Right renal cortex interstitium (tissue), 3 donors: Measurements from ENCODE around the gene ENAH. TPM values are rescaled to one million over a fixed set of nuclear protein-coding genes. Genes with fewer than 3 reads are reported as not detected.
"Not testable (repeated sequence)": the region's sequence is repeated elsewhere in the genome, so short reads cannot be mapped to it uniquely, and the experiment has no call there.

ENCODE experiments used
- DNase-seq, 3 donors: peaks; one replicate each; pipeline ENCODE4 v3.0.0-alpha.2; 2013; ENCODE audit warnings: low read depth in 3 of 3, low spot score in 2 of 3
- polyA plus RNA-seq, 3 donors: library from polyadenylated mRNA; unstranded; fragments of 120-200 nt; gene quantifications; one replicate each; pipeline ENCODE4 v1.2.1, GENCODE V29; 2013; ENCODE audit not compliant: insufficient read length in 3 of 3

ENAH gene
- polyA plus RNA-seq, 3 donors: 113 to 128 (median 116) TPM

DNA sequence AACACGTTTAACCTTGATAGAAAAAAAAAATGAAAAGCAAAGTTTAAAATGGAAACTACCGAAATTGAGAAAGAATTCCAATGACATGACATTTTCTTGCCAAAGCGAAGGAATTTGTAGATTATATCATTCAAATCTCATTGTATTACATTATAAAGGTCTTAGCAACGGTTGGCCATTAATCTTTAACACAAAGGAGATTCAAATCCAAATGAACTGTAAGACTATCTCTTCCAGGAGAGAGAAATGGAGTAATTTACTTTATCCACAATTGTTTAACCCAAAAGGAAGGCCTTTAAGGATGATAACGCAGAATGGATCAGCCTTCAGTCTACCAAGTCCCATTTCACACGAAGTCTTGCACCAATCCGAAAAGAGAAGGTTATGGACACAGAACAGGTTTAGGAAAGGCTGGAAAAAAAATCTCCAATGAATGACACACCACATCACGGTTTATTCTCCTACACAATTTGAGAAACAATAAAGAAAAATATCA is 1.5 kb downstream of the ENAH start:
- DNase-seq: peak in 1 of 3 donors; percentile 27

DNA sequence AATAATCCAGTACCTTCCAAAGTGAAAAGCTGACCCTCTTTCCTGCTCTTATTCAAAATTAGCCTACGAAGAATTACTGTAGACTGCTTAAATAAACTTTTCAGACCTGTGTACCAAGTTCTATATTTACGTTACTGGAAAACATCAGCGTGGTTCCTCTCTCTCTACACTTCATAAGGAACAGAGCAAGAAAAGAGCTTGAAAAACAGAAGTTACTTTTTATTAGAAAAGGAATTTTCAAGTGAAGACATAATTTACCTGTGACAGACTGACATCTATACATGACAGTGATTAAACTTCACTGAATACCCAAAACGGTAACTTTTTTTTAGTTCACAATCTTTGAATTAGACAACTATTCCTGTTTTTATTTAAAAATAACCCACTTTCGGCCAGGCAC is 2.7 kb downstream of the ENAH start:
- no peak for DNase-seq

DNA sequence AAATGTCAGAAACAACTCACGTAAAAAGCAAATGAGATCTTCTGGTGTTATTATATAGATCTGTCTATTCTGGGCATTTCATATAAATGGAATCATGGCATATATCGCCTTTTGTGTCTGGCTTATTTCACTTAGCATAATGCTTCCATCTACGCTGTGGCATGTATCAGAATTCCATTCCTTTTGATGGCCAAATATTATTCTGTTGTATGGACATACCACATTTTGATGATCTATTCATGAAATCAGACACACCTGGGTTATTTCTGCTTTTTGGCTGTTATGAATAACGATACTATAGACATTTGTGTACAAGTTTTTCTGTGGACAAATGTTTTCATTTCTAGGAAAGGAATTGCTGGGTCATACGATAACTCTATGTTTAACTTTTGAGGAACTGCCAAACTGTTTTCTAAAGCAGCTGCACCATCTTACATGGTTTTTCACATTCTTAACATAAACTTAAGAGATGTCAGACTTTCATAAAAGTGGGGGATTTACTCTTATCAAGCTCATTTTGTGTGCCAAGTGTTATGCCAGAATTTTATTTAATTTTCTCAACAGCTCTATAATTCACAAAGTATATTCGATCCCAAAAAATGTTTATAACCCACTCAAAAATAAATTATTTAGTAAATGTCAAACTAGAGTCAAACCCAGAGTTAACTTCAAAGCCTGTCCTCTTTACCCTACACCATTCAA is 7.6 kb downstream of the ENAH start:
- no peak for DNase-seq

DNA sequence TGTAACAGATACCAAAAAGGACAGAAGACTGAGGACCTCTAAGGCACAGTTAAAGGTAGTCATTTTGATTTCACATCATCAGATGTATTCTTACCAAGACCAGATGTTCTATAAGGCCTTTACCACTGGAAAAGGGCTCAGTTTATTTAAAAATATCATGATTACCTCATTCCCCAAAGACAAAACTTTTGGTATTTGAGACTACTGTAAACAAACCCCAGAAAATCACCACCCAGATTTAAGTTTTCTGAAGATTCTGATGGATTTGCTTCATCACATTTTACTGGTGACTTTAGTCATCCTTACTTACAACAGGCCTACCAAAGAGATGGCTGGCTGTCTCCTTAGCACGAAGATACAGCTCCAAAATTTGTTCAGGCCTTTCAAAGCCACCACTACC is 8.3 kb downstream of the ENAH start:
- no peak for DNase-seq

DNA sequence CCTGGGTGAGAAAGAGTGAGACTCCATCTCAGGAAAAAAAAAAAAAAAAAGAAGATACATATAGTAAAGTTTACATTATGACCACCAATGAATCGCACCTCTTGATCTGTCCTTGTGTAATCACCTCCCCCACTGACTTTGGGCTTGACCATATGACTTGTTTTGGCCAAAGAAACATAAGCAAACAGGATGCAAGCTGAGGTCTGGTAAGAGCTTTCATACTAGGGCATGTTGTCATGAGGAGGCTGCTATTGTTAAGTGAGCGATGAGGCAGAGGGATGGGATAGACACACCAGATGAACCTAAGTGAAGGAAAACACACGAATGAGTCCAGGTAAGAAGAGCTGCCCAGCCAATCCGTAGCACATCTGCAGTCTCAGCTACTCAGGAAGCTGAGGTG is 10.7 kb downstream of the ENAH start:
- no peak for DNase-seq

DNA sequence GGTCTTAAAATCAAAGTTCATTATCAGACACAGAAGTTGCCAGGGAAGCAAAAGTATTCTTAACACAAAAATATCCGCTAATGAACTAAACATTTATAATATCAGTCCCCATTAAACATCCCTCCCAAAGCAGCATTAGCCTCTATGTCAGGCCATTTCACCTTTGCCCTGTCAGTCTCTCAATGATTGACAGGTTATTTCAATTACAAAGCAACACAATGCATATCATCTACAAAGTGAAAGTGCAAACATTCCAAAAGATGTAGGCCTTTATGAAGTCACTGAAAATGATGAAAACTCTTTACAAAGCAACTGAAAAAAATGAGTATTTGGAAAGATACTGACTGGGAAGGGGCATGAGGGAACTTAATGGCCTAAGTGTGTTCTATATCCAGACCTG is 14.1 kb downstream of the ENAH start:
- no peak for DNase-seq

DNA sequence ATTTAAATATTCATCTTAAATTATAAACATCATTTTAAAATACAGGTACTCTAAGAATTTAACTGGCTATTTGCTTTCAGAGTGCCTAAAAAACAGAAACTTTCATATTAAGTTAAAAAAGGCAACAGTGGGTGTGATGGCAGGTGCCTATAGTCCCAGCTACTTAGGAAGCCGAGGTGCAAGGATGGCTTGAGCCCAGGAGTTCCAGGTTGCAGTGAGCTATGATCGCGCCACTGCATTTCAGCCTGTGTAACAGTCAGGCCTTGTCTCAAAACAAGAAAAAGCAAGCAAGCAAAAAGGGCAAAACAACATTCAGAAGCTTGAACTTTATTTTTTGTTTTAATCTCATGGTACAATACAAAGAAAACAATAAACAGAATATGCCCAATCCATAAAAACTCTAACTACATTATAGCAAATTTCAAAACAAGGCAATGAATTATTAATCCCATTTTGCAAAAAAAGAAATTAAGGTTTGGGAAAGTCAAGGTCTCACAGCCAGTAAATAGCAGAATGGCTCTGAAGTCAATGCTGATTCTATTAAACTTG is 15.2 kb downstream of the ENAH start:
- DNase-seq: no peak

DNA sequence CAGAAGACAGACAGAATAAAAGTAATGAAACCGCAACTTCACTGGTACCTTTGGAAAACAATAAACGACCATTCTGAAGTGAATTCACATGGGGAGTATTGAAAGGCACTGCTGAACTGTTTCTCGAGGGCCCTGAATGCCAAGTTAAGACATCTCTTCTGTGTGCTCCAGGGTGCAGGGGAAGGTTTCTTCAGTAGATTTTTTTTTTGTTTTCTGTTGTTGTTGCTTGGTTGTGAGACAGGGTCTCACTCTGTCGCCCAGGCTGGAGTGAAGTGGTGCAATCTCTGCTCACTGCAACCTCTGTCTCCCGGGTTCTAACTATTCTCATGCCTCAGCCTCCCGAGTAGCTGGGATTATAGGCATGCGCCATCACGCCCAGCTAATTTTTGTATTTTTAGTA is 15.9 kb downstream of the ENAH start:
- not testable (repeated sequence) for DNase-seq

DNA sequence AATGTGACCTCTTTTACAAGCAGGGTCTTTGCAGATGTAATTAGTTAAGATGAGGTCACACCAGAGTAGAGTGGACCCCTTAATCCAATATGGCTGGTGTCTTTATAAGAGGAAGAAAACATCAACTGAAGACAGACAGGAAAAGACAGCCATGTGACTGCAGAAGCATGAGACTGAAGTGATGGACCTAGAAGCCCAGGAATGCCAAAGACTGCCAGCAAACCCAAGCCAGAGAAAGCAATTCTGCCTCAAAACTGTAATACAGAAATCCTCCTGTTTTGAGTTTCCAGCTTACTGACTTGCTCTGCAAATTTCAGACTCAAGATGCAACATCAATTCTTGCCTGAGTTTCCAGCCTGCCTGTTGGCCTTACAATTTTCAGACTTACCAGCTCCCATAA is 17.3 kb downstream of the ENAH start:
- DNase-seq: no peak

DNA sequence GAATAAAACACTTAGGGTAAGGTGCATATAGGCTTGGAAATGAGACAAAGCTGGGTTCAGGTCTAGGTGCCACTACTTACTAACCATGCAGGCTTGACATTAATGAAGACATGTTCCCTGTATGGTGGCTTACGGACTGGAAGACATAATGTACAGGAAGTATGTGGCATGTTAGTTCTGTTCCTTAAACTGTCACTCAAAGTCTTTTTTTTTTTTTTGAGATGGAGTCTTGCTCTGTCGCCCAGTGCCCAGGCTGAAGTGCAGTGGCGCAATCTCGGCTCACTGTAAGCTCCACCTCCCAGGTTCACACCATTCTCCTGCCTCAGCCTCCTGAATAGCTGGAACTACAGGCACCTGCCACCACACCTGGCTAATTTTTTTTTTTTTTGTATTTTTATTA is 20.1 kb downstream of the ENAH start:
- DNase-seq: not testable (repeated sequence)

DNA sequence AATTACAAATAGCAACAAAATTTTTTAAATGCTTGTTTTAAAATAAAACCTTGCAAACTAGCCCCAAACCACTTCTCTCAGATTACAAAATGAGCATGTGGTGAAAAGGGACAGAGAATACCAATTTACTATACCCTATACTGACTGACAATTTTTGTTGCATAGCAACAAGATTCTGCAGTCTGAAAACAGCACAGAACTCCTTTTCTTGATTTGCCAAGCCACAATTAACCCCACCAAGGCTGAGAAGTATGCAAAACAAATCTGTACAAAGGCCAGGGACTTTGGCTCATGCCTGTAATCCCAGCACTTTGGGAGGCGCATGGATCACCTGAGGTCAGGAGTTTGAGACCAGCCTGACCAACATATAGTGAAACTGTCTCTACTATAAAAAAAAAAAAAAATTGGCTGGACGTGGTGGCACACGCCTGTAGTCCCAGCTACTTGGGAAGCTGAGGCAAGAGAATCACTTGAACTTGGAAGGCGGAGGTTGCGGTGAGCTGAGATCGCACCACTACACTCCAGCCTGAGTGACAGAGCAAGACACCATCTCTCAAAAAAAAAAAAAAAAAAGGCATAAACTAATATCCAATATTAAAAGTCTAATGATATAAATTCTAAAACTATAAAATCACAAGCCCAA is 21.8 kb downstream of the ENAH start:
- DNase-seq: no peak

DNA sequence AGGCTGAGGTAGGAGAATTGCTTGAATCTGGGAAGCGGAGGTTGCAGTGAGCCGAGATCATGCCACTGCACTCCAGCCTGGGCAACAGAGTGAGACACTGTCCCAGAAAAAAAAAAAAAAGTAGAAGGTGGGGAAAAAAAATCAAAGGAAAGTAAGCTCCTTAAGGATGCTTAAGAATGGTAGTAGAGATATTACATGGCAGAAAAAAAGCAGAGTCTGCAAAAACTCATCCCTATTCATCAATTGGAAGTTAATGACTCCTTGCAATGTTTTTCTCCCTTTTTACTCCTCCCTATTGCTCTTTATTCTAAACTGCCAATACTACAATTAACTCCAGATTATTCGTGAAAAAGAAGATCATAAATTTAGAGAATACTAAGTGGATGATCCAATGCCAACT is 23.4 kb downstream of the ENAH start:
- DNase-seq: no peak

DNA sequence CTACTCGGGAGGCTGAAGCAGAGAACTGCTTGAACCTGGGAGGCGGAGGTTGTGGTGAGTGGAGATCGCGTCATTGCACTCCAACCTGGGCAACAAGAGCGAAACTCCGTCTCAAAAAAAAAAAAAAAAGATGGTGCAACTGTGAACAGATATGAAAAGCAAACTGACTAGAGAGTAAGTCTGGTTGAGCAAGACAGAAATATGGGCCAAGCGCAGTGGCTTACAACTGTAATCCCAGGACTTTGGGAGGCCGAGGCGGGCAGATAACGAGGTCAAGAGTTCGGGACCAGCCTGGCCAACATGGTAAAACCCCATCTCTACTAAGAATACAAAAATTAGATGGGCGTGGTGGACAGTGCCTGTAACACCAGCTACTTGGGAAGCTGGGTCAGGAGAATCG is 24.1 kb downstream of the ENAH start:
- DNase-seq: not testable (repeated sequence)

DNA sequence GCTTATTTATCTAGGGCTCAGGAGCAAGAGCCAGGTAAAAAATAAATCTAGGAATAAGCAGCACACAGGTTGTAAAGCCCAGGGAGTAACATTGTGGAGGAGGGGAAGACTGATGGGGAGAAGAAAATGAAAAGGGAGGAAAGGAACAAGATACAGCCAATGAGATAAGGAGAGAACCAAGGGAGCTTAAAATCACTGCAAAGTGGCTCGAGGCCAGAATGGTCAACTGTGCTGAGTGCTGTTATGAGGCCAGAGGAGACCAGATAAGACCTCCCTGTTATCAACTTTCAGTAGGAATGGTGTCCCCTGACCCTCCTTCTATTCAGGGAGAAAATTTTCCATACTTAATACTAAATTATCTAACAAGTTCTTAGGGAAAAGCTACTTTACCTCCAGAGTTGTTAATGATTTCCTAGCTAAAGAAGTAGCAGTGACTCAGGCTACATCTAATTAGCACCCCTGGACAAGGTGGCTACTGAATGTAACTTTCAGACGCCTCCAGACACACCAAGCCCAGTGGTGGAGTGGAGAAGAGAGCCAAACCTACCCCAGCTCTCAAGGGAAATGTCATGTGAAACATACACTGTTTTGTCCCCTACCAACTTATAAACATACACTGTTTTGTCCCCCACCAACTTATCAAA is 25.5 kb downstream of the ENAH start:
- DNase-seq: no peak

DNA sequence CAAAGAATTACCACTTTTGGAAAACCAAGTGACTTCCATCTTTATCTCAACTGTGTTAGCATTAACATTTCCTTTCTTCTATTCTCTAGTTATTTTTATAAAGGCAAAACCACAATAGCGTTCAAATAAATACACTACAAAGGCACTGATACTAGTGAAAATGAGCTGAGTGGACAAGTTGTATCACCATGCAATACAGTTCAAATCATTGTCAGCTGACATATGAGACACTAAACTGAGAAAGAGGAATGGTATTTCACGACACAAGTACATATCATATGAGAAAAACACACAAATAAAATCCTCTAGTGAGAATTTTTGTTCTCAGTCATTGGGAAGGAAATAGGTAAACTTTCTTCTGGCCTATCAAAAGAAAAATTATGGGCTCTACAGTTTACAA is 26.2 kb downstream of the ENAH start:
- DNase-seq: no peak

DNA sequence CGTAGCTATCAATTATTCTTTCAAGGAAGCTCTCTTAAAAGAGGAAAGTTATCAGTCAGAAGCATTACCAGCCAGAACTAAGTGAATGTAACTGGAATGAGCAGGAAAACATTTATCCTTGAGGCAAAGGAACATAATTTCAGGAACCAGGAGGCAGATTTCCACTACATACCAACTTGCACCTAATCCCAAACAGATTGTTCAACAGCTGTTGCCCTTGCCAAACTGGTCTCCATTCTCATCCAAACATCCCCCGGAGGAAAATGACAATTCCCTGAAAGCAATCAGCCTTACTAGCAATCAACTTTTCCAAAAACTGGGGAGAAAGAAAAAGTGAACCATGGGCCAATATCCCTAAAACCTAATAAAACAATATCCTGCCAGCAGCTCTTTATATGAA is 35.0 kb downstream of the ENAH start:
- no peak for DNase-seq

DNA sequence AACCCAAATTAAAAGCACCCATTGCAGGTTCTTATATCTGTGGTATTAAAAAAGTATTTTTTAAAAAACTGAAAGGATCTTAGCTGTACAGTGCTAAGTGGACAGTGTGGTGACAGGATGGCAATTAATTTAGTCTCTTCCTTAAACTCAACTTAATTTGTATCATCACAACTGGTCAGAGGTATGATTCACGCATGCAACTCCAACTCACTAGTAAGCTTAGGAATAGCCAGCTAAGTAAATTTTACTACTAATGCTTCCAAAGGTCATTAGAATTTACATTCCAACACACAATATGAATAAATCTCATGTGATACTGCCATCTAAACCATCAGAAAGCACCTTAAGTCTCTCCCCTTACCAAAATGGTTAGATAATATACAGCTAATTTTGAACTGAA is 35.4 kb downstream of the ENAH start:
- no peak for DNase-seq

DNA sequence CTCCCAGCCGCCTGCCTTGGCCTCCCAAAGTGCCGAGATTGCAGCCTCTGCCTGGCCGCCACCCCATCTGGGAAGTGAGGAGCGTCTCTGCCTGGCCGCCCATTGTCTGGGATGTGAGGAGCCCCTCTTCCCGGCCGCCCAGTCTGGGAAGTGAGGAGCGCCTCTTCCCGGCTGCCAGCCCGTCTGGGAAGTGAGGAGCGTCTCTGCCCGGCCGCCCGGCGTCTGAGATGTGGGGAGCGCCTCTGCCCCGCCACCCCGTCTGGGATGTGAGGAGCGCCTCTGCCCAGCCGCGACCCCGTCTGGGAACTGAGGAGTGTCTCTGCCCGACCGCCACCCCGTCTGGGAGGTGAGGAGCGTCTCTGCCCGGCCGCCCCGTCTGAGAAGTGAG is 37.5 kb downstream of the ENAH start:
- DNase-seq: not testable (repeated sequence)

DNA sequence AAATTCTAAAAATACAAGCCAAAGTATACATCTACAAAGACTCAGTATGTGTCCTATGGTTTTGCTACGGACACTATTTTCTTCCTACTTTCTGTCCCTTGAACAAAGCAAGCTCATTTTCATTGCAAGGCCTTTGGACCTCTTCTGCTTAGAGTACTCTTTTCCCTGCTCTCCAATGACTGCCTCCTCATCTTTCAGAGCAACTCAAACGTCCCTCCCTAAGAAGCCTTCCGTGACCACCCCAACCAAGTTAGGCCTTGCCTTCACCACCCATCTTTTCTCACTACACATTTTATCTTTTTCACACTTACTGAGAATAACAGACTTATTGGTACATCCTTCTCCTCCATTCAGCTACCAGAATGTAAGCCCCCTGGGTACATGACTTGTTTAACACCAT is 39.9 kb downstream of the ENAH start:
- DNase-seq: no peak

DNA sequence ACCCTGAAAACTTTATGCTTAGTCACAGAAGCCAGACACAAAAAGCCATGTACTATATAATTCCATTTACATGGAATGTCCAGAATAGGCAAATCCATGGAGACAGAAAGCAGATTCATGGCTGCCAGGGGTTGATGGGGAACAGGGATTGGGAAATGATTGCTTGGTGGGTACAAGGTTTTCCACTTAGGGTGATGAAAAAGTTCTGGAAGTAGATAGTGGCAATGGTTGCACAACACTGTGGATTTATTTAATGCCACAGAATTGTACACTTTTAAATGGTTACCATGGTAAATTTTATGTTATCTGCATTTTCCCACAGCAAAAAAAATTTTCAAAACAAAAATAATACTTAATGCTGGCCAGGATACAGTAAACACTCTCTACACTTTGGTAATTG is 40.6 kb downstream of the ENAH start:
- DNase-seq: no peak

DNA sequence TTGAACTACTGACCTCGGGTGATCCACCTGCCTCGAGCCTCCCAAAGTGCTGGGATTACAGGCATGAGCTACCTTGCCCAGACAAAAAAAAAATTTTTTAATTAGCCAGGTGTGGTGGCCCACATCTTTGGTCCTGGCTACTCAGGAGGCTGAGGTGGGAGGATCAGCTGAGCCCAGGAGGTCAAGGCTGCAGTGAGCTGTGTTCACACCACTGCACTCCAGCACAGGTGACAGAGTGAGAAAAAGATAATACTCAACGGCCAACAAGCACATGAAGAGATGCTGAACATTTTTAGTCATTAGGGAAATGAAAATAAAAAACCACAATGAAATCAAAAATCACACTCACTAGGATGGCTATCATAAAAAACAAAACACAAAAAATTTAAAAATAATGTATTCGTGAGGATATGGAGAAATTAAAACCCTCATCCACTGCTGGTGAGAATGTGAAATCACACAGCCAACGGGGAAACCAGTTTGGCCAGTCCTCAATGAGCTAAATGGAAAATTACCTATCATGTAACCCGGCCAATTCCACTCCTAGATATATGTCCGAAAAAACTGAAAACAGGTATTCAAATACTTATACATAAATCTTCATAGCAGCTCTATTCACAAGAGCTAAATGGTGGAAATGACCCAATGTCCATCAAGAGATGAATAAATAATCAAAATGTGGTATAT is 41.2 kb downstream of the ENAH start:
- no peak for DNase-seq
